ENCODE measurements around the gene POLR1F. TPM values are rescaled to one million over a fixed set of nuclear protein-coding genes. Genes with fewer than 3 reads are reported as not detected.

The POLR1F gene
- total RNA-seq = 12.3 and 21.1 TPM in 2 replicates

DNA sequence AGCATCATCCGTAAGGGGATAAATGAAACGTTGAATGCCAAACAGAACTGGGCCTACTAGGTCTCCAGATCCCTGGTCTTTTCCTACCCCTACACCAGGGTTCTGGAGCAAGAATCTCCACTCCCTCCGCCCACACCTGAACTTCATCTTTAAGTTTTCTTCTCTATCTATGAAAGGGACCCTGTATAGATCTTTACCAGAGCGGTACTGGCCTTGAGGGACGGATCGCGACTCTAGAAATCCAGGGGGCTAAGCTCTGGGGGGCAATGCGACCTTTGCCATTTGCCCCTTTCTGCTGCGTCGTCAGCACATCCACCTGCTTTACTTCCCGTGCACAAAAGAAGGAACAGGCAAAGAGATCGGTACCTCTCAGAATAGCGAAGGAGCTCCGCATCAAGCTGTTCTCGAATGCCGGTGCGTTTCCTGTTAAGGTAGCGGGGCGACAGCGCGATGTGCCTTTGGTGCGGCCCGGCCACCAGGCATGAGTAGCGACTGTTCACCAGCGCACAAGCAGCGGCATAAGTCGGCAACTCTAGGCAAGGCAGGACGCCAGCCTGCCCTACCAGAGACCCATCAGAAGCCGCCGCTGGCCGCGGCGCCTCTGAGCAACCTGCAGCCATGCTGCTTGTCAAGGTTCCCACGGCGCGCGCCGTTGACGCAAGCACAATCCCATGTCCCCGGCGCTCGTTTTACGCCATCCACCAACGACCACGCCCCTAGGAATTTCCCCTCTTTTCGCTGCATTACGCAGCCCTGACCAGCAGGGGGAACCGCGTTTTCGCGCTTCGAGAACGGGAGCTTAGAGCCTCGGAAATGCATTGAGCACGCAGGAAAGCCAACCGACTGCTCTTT lies at the start of gene POLR1F:
Gene POLR1F, minus strand, starts transcription at position 641 of the 852 bp plus-strand sequence. Its CDS starts 21 bp downstream, at position 620.
- no peak for FAIRE-seq
- peak; percentile 86 for DNase-seq (ENCODE audit: low read depth)
- TF ChIP-seq, protein P1, sequence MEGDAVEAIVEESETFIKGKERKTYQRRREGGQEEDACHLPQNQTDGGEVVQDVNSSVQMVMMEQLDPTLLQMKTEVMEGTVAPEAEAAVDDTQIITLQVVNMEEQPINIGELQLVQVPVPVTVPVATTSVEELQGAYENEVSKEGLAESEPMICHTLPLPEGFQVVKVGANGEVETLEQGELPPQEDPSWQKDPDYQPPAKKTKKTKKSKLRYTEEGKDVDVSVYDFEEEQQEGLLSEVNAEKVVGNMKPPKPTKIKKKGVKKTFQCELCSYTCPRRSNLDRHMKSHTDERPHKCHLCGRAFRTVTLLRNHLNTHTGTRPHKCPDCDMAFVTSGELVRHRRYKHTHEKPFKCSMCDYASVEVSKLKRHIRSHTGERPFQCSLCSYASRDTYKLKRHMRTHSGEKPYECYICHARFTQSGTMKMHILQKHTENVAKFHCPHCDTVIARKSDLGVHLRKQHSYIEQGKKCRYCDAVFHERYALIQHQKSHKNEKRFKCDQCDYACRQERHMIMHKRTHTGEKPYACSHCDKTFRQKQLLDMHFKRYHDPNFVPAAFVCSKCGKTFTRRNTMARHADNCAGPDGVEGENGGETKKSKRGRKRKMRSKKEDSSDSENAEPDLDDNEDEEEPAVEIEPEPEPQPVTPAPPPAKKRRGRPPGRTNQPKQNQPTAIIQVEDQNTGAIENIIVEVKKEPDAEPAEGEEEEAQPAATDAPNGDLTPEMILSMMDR (IDR thresholded peaks at IDR 0.05; ENCODE audit: insufficient read depth, low read length, severe bottlenecking) = peak; percentile 94
- no peaks in the 10 kb centered on the region for H3K27me3 ChIP-seq (ENCODE audit: control insufficient read depth, insufficient read depth, low read length)
- no peaks in the 10 kb centered on the region for H3K36me3 ChIP-seq (ENCODE audit: control insufficient read depth, insufficient read depth, low read length)
- peak within 1 kb of the TSS; percentile 68 for H3K4me3 ChIP-seq (ENCODE audit: low read depth, low read length)

GRCh38 chr7:19754521-19755116 lies 45.8 kb upstream of the POLR1F start:
- Histone ChIP-seq H3K36me3 (ENCODE audit: control insufficient read depth, insufficient read depth, low read length) (no peaks in the 10 kb centered on the region), H3K4me3 (ENCODE audit: low read depth, low read length) (no peak overlapping the region), H3K27me3 (ENCODE audit: control insufficient read depth, insufficient read depth, low read length) (no peaks in the 10 kb centered on the region)
- DNase-seq (ENCODE audit: low read depth) = peak; percentile 64
- FAIRE-seq = no peak
- TF ChIP-seq, protein P1 (IDR thresholded peaks at IDR 0.05; ENCODE audit: insufficient read depth, low read length, severe bottlenecking) = peak; percentile 65

GRCh38 chr7:19752020-19752419 lies 43.2 kb upstream of the POLR1F start:
- no peak overlapping the region for H3K4me3 ChIP-seq (ENCODE audit: low read depth, low read length)
- FAIRE-seq (no peak), DNase-seq (ENCODE audit: low read depth) (no peak)
- H3K27me3 ChIP-seq (ENCODE audit: control insufficient read depth, insufficient read depth, low read length) = no peaks in the 10 kb centered on the region
- TF ChIP-seq, protein P1 (IDR thresholded peaks at IDR 0.05; ENCODE audit: insufficient read depth, low read length, severe bottlenecking) = no peak
- H3K36me3 ChIP-seq (ENCODE audit: control insufficient read depth, insufficient read depth, low read length) = no peaks in the 10 kb centered on the region

GRCh38 chr7:19749658-19750057 lies 40.8 kb upstream of the POLR1F start:
- FAIRE-seq (peak; percentile 32), DNase-seq (ENCODE audit: low read depth) (peak; percentile 59)
- TF ChIP-seq, protein P1 (IDR thresholded peaks at IDR 0.05; ENCODE audit: insufficient read depth, low read length, severe bottlenecking) = no peak
- H3K4me3 ChIP-seq (ENCODE audit: low read depth, low read length) = no peak overlapping the region
- H3K36me3 ChIP-seq (ENCODE audit: control insufficient read depth, insufficient read depth, low read length) = no peaks in the 10 kb centered on the region
- no peaks in the 10 kb centered on the region for H3K27me3 ChIP-seq (ENCODE audit: control insufficient read depth, insufficient read depth, low read length)

DNA sequence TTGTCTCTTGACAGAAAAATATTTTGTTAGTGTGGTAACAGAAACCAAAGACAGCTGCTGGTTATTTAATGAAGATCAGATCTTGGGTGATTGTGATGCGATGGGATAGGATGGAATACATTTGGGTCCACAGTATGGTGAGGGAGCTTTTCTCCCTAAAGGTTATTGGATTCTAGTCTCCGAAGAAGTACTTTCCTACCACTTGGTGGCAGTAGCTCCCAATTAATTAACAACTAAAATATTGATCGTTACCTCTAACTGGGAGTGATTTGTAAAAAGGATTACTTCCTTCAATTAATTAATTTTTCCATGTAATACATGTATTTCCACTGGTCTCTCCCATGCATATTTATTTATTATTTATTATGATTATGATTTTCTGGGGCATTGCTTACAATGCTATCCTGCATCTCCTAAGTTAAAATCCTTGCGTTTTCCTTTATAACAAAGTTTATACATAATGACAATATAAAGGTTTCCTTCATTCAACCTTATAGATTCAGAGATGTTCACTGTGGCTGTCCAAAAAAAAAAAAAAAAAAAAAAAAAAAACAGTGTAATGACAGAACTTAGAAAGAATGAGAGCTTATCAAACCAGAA lies 39.0 kb upstream of the POLR1F start:
- DNase-seq (ENCODE audit: low read depth) (peak; percentile 44), FAIRE-seq (no peak)
- Histone ChIP-seq H3K4me3 (ENCODE audit: low read depth, low read length) (no peak overlapping the region), H3K36me3 (ENCODE audit: control insufficient read depth, insufficient read depth, low read length) (no peaks in the 10 kb centered on the region), H3K27me3 (ENCODE audit: control insufficient read depth, insufficient read depth, low read length) (no peaks in the 10 kb centered on the region)
- TF ChIP-seq, protein P1 (IDR thresholded peaks at IDR 0.05; ENCODE audit: insufficient read depth, low read length, severe bottlenecking) = peak; percentile 49
